BLaER1 treated with 17β-estradiol and CSF1 and Interleukin-3, amounts not matched to agents 10 nM and 100 nM (cell line): ENCODE results near the gene SLC23A3.

Experiments
- H3K27ac ChIP-seq, 11 experiments: shearing (Covaris generic); formaldehyde crosslinking; 2 replicates each; pipeline ENCODE4 v1.8.1; 2022
- H3K27me3 ChIP-seq, 11 experiments: shearing (Covaris generic); formaldehyde crosslinking; 2 replicates each; pipeline ENCODE4 v1.8.1; 2022
- H3K36me3 ChIP-seq, 11 experiments: shearing (Covaris generic); formaldehyde crosslinking; 2 replicates each; pipeline ENCODE4 v1.8.1; 2022
- H3K4me1 ChIP-seq, 10 experiments: shearing (Covaris generic); formaldehyde crosslinking; 2 replicates each; pipeline ENCODE4 v1.8.1; 2022
- H3K4me2 ChIP-seq, 11 experiments: shearing (Covaris generic); formaldehyde crosslinking; 2 replicates each; pipeline ENCODE4 v1.8.1; 2022
- H3K4me3 ChIP-seq, 10 experiments: shearing (Covaris generic); formaldehyde crosslinking; 2 replicates each; pipeline ENCODE4 v1.8.1; 2022
- H3K9ac ChIP-seq, 11 experiments: shearing (Covaris generic); formaldehyde crosslinking; 2 replicates each; pipeline ENCODE4 v1.8.1; 2022
- H3K9me3 ChIP-seq, 11 experiments: shearing (Covaris generic); formaldehyde crosslinking; replicated peaks in 1 of 11; 2 replicates each; pipeline ENCODE4 v1.8.1; 2022
- H4K20me1 ChIP-seq, 11 experiments: shearing (Covaris generic); formaldehyde crosslinking; 2 replicates each; pipeline ENCODE4 v1.8.1; 2022
- Cebpa-rat ChIP-seq, 11 experiments: shearing (Covaris generic); IDR thresholded peaks; 2 replicates each; pipeline ENCODE4 v1.8.1; 2022

The SLC23A3 gene

GRCh38 chr2:219122202-219122980 lies 47.4 kb downstream of the SLC23A3 start:
- TF ChIP-seq Cebpa-rat (IDR thresholded peaks at IDR 0.05), result no peak
- peaks cover 18 to 26% (median 20%) of the 10 kb centered on the region in 10 experiments for H3K4me1 ChIP-seq
- H3K27ac ChIP-seq, result no peak overlapping the region
- H4K20me1 ChIP-seq, result peaks cover 0 to 95% (median 68%) of the 10 kb centered on the region in 11 experiments; a peak in 19 of 22 replicates
- H3K36me3 ChIP-seq, result no peaks in the 10 kb centered on the region; a peak in 1 of 22 replicates
- no peaks in the 10 kb centered on the region for H3K27me3 ChIP-seq
- H3K4me2 ChIP-seq, result no peak overlapping the region
- H3K9me3 ChIP-seq, result no peaks in the 10 kb centered on the region
- H3K9ac ChIP-seq, result no peak overlapping the region
- no peak overlapping the region for H3K4me3 ChIP-seq

GRCh38 chr2:219120082-219120481 lies 49.7 kb downstream of the SLC23A3 start:
- no peak for TF ChIP-seq Cebpa-rat (IDR thresholded peaks at IDR 0.05)
- Histone ChIP-seq H3K4me2 (no peak overlapping the region), H3K27me3 (no peaks in the 10 kb centered on the region), H3K4me3 (no peak overlapping the region), H3K9me3 (no peaks in the 10 kb centered on the region), H4K20me1 (peaks cover 0 to 93% (median 70%) of the 10 kb centered on the region in 11 experiments; a peak in 19 of 22 replicates), H3K36me3 (no peaks in the 10 kb centered on the region; a peak in 1 of 22 replicates), H3K27ac (no peak overlapping the region), H3K4me1 (peaks cover 17 to 25% (median 22%) of the 10 kb centered on the region in 10 experiments), H3K9ac (no peak overlapping the region)

GRCh38 chr2:219119422-219120043 lies 50.3 kb downstream of the SLC23A3 start:
- TF ChIP-seq Cebpa-rat (IDR thresholded peaks at IDR 0.05), result no peak
- H3K36me3 ChIP-seq, result no peaks in the 10 kb centered on the region; a peak in 1 of 22 replicates
- H4K20me1 ChIP-seq, result peaks cover 0 to 93% (median 66%) of the 10 kb centered on the region in 11 experiments; a peak in 19 of 22 replicates
- no peaks in the 10 kb centered on the region for H3K9me3 ChIP-seq
- H3K27ac ChIP-seq, result no peak overlapping the region
- H3K4me2 ChIP-seq, result peak overlapping the region; percentile 58 to 88 (median 81); a peak in 13 of 22 replicates
- H3K27me3 ChIP-seq, result no peaks in the 10 kb centered on the region
- no peak overlapping the region for H3K9ac ChIP-seq
- H3K4me3 ChIP-seq, result no peak overlapping the region
- H3K4me1 ChIP-seq, result peaks cover 17 to 25% (median 22%) of the 10 kb centered on the region in 10 experiments

- no peak for TF ChIP-seq Cebpa-rat (IDR thresholded peaks at IDR 0.05)
- Histone ChIP-seq H3K4me3 (peak overlapping the region in 2 of 10 experiments; percentile 27 to 28; a peak in 2 of 20 replicates), H3K4me2 (peak overlapping the region; percentile 58 to 88 (median 81)), H3K36me3 (no peaks in the 10 kb centered on the region), H3K9me3 (no peaks in the 10 kb centered on the region), H3K27ac (no peak overlapping the region), H3K9ac (peak overlapping the region in 7 of 11 experiments; percentile 1 to 44 (median 16); a peak in 5 of 22 replicates), H4K20me1 (peaks cover 0 to 89% (median 56%) of the 10 kb centered on the region in 11 experiments; a peak in 18 of 22 replicates), H3K27me3 (no peaks in the 10 kb centered on the region), H3K4me1 (peaks cover 17 to 25% (median 22%) of the 10 kb centered on the region in 10 experiments)
These were observed 51.3 kb downstream of the SLC23A3 start for GRCh38 chr2:219118504-219118903.

- no peaks in the 10 kb centered on the region for H3K9me3 ChIP-seq
- H3K9ac ChIP-seq, result no peak overlapping the region
- H3K36me3 ChIP-seq, result no peaks in the 10 kb centered on the region
- no peaks in the 10 kb centered on the region for H3K27me3 ChIP-seq
- TF ChIP-seq Cebpa-rat (IDR thresholded peaks at IDR 0.05), result no peak
- peak overlapping the region in 9 of 11 experiments; percentile 58 to 88 (median 81); a peak in 12 of 22 replicates for H3K4me2 ChIP-seq
- H4K20me1 ChIP-seq, result peaks cover 0 to 83% (median 41%) of the 10 kb centered on the region in 11 experiments; a peak in 18 of 22 replicates
- peaks cover 17 to 25% (median 22%) of the 10 kb centered on the region in 10 experiments for H3K4me1 ChIP-seq
- H3K4me3 ChIP-seq, result no peak overlapping the region
- H3K27ac ChIP-seq, result no peak overlapping the region
These were observed 52.8 kb downstream of the SLC23A3 start for GRCh38 chr2:219116776-219117646.

GRCh38 chr2:219112651-219113338 lies 57.0 kb downstream of the SLC23A3 start:
- no peak overlapping the region for H3K27ac ChIP-seq
- TF ChIP-seq Cebpa-rat (IDR thresholded peaks at IDR 0.05), result no peak
- no peaks in the 10 kb centered on the region for H3K36me3 ChIP-seq
- no peaks in the 10 kb centered on the region for H3K27me3 ChIP-seq
- no peak overlapping the region for H3K9ac ChIP-seq
- no peak overlapping the region for H3K4me2 ChIP-seq
- H3K4me1 ChIP-seq, result peaks cover 7 to 25% (median 22%) of the 10 kb centered on the region in 10 experiments
- no peaks in the 10 kb centered on the region for H3K9me3 ChIP-seq
- no peak overlapping the region for H3K4me3 ChIP-seq
- peaks cover 0 to 59% (median 22%) of the 10 kb centered on the region in 11 experiments; a peak in 13 of 22 replicates for H4K20me1 ChIP-seq

- H3K27ac ChIP-seq, result no peak overlapping the region
These were observed 57.8 kb downstream of the SLC23A3 start for GRCh38 chr2:219112062-219112406.

More at GRCh38 chr2:219112062-219112406, 57.8 kb downstream of the SLC23A3 start:
- Histone ChIP-seq H3K4me3 (no peak overlapping the region), H3K9ac (no peak overlapping the region), H3K4me1 (peaks cover 4 to 18% (median 15%) of the 10 kb centered on the region in 10 experiments; a peak in 18 of 20 replicates), H3K27me3 (no peaks in the 10 kb centered on the region), H3K4me2 (no peak overlapping the region), H3K9me3 (no peaks in the 10 kb centered on the region), H4K20me1 (peaks cover 0 to 51% (median 19%) of the 10 kb centered on the region in 11 experiments; a peak in 9 of 22 replicates), H3K36me3 (no peaks in the 10 kb centered on the region)
- no peak for TF ChIP-seq Cebpa-rat (IDR thresholded peaks at IDR 0.05)
